Measurements from ENCODE around the gene SLIT3. TPM values are rescaled to one million over a fixed set of nuclear protein-coding genes. Genes with fewer than 3 reads are reported as not detected.
A peak's percentile ranks its signal among the peaks of the same experiment; 100 is the strongest.

Gene SLIT3
- total RNA-seq, 4 donors from 2014 or later = 46.3 to 89.0 (median 68.0) TPM

- TF ChIP-seq CTCF (IDR thresholded peaks at IDR 0.05) = no peak
- DNase-seq (ENCODE audit: low spot score) (no peak), ATAC-seq (ENCODE audit: low FRiP score) (no peak)
Measured at GRCh38 chr5:168770036-168770498, 530.9 kb downstream of the SLIT3 start.

- no peak for TF ChIP-seq CTCF (IDR thresholded peaks at IDR 0.05)
- no peak for ATAC-seq (ENCODE audit: low FRiP score)
- DNase-seq (ENCODE audit: low spot score) = no peak
Measured at GRCh38 chr5:168768172-168768571, 532.8 kb downstream of the SLIT3 start.

GRCh38 chr5:168766426-168766700 lies 534.6 kb downstream of the SLIT3 start:
- DNase-seq (ENCODE audit: low spot score) (no peak), ATAC-seq (ENCODE audit: low FRiP score) (no peak)
- no peak for TF ChIP-seq CTCF (IDR thresholded peaks at IDR 0.05)

- DNase-seq (ENCODE audit: low spot score) (no peak), ATAC-seq (ENCODE audit: low FRiP score) (no peak)
- no peak for TF ChIP-seq CTCF (IDR thresholded peaks at IDR 0.05)
Measured at GRCh38 chr5:168765551-168766425, 535.2 kb downstream of the SLIT3 start.

GRCh38 chr5:168765086-168765550 lies 535.8 kb downstream of the SLIT3 start:
- DNase-seq (ENCODE audit: low spot score) (no peak), ATAC-seq (ENCODE audit: low FRiP score) (no peak)
- TF ChIP-seq CTCF (IDR thresholded peaks at IDR 0.05) = no peak

- ATAC-seq (ENCODE audit: low FRiP score) (peak; percentile 34), DNase-seq (ENCODE audit: low spot score) (no peak)
- no peak for TF ChIP-seq CTCF (IDR thresholded peaks at IDR 0.05)
Measured at GRCh38 chr5:168756453-168757391, 544.2 kb downstream of the SLIT3 start.

All from omental fat pad (tissue), 4 donors.